ENCODE results near the gene ANKRD31.

DNA sequence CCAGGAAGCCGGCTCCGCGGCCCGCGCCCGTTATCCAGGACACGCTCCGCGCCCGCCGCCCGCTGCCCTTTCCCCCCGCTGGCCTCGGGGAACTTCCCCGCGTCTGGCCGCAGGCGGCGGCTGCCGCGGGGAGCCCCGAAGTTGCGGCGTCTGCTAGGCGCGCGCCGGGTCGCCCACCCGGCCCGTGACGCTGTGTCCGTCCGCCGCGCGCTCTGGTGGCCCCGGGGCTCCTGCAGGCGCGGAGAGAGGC, 183.7 kb downstream of the ANKRD31 start:
- TF ChIP-seq, protein P1, sequence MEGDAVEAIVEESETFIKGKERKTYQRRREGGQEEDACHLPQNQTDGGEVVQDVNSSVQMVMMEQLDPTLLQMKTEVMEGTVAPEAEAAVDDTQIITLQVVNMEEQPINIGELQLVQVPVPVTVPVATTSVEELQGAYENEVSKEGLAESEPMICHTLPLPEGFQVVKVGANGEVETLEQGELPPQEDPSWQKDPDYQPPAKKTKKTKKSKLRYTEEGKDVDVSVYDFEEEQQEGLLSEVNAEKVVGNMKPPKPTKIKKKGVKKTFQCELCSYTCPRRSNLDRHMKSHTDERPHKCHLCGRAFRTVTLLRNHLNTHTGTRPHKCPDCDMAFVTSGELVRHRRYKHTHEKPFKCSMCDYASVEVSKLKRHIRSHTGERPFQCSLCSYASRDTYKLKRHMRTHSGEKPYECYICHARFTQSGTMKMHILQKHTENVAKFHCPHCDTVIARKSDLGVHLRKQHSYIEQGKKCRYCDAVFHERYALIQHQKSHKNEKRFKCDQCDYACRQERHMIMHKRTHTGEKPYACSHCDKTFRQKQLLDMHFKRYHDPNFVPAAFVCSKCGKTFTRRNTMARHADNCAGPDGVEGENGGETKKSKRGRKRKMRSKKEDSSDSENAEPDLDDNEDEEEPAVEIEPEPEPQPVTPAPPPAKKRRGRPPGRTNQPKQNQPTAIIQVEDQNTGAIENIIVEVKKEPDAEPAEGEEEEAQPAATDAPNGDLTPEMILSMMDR (IDR thresholded peaks at IDR 0.05 in 2 of 3, conservative IDR thresholded peaks at IDR 0.05 in 1 of 3; ENCODE audit: borderline replicate concordance in 1 of 3, insufficient read depth in 1 of 3, low read depth in 2 of 3, low read length in 2 of 3) = no peak
- TF ChIP-seq SRF (IDR thresholded peaks at IDR 0.05; ENCODE audit: low read depth) = no peak
- TF ChIP-seq SIN3A (IDR thresholded peaks at IDR 0.05; ENCODE audit: low read depth) = no peak
- no peak for TF ChIP-seq POLR2A (IDR thresholded peaks at IDR 0.05; ENCODE audit: borderline replicate concordance, extremely low read depth, insufficient read depth, insufficient read length)
- no peak for TF ChIP-seq EZH2phosphoT487 (IDR thresholded peaks at IDR 0.05; ENCODE audit: borderline replicate concordance)
- no peak for TF ChIP-seq SP1 (IDR thresholded peaks at IDR 0.05; ENCODE audit: low read depth)
- no peak for TF ChIP-seq EGR1 (IDR thresholded peaks at IDR 0.05; ENCODE audit: low read depth)
- TF ChIP-seq JUND (IDR thresholded peaks at IDR 0.05) = no peak
- TF ChIP-seq CEBPB (IDR thresholded peaks at IDR 0.05; ENCODE audit: low read depth) = no peak
- TF ChIP-seq POLR2AphosphoS5 (IDR thresholded peaks at IDR 0.05; ENCODE audit: low read depth, low read length) = no peak
- no peak for TF ChIP-seq YY1 (IDR thresholded peaks at IDR 0.05; ENCODE audit: extremely low read depth, insufficient replicate concordance, low read depth, low read length)
- TF ChIP-seq EZH2 (IDR thresholded peaks at IDR 0.05) = no peak
- no peak for TF ChIP-seq ATF3 (IDR thresholded peaks at IDR 0.05)
- TF ChIP-seq ZNF274 (IDR thresholded peaks at IDR 0.05; ENCODE audit: low read depth, low read length) = no peak

Data from HCT116 (cell line).